Fibroblast of the aortic adventitia (primary cell): ENCODE measurements around the gene POPDC3. TPM values are rescaled to one million over a fixed set of nuclear protein-coding genes. Genes with fewer than 3 reads are reported as not detected.

Source experiments
- DNase-seq: peaks from one replicate; pipeline ENCODE4 v3.0.0-alpha.2; 2010; ENCODE audit warnings: low read depth
- H3K4me3 ChIP-seq: 2 replicates; pipeline ENCODE4 v1.5.1; 2011; ENCODE audit warnings: low read depth, mild to moderate bottlenecking, control low read depth, low read length, moderate library complexity
- CTCF ChIP-seq: IDR thresholded peaks from 2 replicates; pipeline ENCODE4 v1.5.1; 2011; ENCODE audit warnings: mild to moderate bottlenecking, low read length, control low read depth, inconsistent platforms; ENCODE audit not compliant: insufficient read depth
- total RNA-seq: library from RNA; depleted of rRNA; stranded (reverse); fragments of >200 nt; gene quantifications from 2 replicates; pipeline ENCODE4 v1.2.3, GENCODE V29; 2012; ENCODE audit warnings: low replicate concordance

The POPDC3 gene
- total RNA-seq, 1 donor, result 33.7 TPM

DNA sequence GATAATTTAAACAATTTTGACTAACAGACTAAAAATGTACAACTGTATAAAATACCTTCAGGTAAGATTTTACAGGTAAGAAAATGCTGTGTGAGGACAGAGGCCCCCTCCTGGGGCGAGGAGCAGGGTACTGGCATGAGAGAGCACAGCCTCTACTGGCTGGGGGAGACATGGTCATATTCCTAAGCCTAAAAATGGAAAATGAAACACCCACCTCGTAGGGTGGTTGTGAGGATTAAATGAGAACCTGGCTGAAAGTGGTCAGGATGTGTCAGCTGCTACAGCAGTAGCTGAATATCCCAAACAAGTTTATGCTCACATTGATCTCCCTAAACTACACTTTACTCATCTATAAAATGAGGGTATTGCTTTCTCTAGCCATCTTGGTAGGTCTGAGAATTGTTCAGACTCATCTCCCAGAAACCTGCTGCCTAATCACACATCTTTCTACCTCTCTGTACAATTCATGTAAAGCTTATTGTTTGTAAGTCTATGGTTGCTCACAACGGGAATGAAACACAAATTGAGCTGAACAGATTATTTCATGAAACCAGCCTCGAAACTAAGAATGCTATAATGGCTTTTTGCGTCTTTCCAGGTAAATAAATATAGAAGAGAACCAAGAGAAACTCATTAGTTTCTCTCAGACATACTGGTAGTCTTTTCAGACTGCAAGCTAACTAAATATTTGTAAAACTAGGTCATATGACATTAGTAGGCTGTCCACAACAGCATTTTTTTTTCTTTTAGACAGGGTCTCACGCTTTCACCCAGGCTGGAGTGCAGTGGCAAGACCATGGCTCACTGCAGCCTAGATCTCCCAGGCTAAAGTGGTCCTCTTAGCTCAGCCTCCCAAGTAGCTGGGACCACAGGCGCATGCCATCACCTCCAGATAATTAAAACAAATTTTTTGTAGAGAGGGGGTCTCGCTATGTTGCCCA, 69.6 kb downstream of the POPDC3 start:
- no peak overlapping the region for H3K4me3 ChIP-seq
- no peak for DNase-seq
- no peak for TF ChIP-seq CTCF

- no peak for DNase-seq
- no peak overlapping the region for H3K4me3 ChIP-seq
- no peak for TF ChIP-seq CTCF
Observed at GRCh38 chr6:105108631-105109262, 71.1 kb downstream of the POPDC3 start.

Other genes starting within 250 kb of the POPDC3 start
- not detected in 2 replicates for gene LIN28B, start 222.9 kb downstream of the POPDC3 start, total RNA-seq
- 9.0 and 18.1 TPM in 2 replicates for gene PREP, start 223.1 kb upstream of the POPDC3 start, total RNA-seq